Stimulated activated naive B cell treated with anti-CD40 and anti-IgM and Interleukin-4, amounts not matched to agents 10 μg/mL and 1 μg/mL and 100 μg/mL, for 72 hours (primary cell): ENCODE data around the gene CLIC4.
"Not testable (repeated sequence)": the region's sequence is repeated elsewhere in the genome, so short reads cannot be mapped to it uniquely, and the experiment has no call there.

Source experiments
- ATAC-seq, 2 donors: fragments of 150-1000 bp; cut with Tn5 transposase; replicated peaks; 2 replicates each; pipeline ENCODE4 v1.10.0; 2021; ENCODE audit warnings: moderate library complexity in 1 of 2
- DNase-seq: peaks from one replicate; pipeline ENCODE4 v3.0.0; 2021
- H3K27ac Mint-ChIP-seq: one replicate; pipeline ENCODE4 v1.8.0; 2022; ENCODE audit warnings: mild to moderate bottlenecking, mixed read lengths
- H3K27me3 Mint-ChIP-seq, 2 donors: one replicate each; pipeline ENCODE4 v1.8.0; 2022; ENCODE audit warnings: mixed read lengths in 2 of 2
- H3K36me3 Mint-ChIP-seq, 2 donors: one replicate each; pipeline ENCODE4 v1.8.0; 2022; ENCODE audit warnings: mixed read lengths in 2 of 2, mild to moderate bottlenecking in 1 of 2
- H3K4me1 Mint-ChIP-seq, 2 donors: one replicate each; pipeline ENCODE4 v1.8.0; 2022; ENCODE audit warnings: mixed read lengths in 2 of 2, mild to moderate bottlenecking in 1 of 2
- H3K4me3 Mint-ChIP-seq, 2 donors: one replicate each; pipeline ENCODE4 v1.8.0; 2022; ENCODE audit warnings: mild to moderate bottlenecking in 2 of 2, mixed read lengths in 2 of 2, moderate library complexity in 1 of 2
- H3K9me3 Mint-ChIP-seq, 2 donors: one replicate each; pipeline ENCODE4 v1.8.0; 2022; ENCODE audit warnings: mixed read lengths in 2 of 2, mild to moderate bottlenecking in 1 of 2

The CLIC4 gene

GRCh38 chr1:24806588-24806987 is 61.3 kb downstream of the CLIC4 start:
- H3K27me3 Mint-ChIP-seq = no peaks in the 10 kb centered on the region
- no peak overlapping the region for H3K4me3 Mint-ChIP-seq
- H3K4me1 Mint-ChIP-seq = peaks cover 7 to 35% of the 10 kb centered on the region in 2 donors
- ATAC-seq (no peak), DNase-seq (no peak)
- no peak overlapping the region for H3K27ac Mint-ChIP-seq
- no peaks in the 10 kb centered on the region for H3K9me3 Mint-ChIP-seq
- peaks cover 12 to 14% of the 10 kb centered on the region in 2 donors for H3K36me3 Mint-ChIP-seq

GRCh38 chr1:24811494-24811893 is 66.2 kb downstream of the CLIC4 start:
- H3K9me3 Mint-ChIP-seq, DNase-seq, H3K4me3 Mint-ChIP-seq, H3K27me3 Mint-ChIP-seq, ATAC-seq, H3K27ac Mint-ChIP-seq: not testable (repeated sequence)
- Mint-ChIP-seq H3K36me3 (peaks cover 12 to 23% of the 10 kb centered on the region in 2 donors), H3K4me1 (peaks cover 7 to 21% of the 10 kb centered on the region in 2 donors)

GRCh38 chr1:24820221-24820620 is 75.0 kb downstream of the CLIC4 start:
- H3K27ac Mint-ChIP-seq, H3K9me3 Mint-ChIP-seq, H3K4me3 Mint-ChIP-seq, DNase-seq, H3K27me3 Mint-ChIP-seq: not testable (repeated sequence)
- peaks cover 22 to 39% of the 10 kb centered on the region in 2 donors for H3K4me1 Mint-ChIP-seq
- ATAC-seq = peak in 1 of 2 donors; percentile 41
- H3K36me3 Mint-ChIP-seq = peaks cover 10 to 27% of the 10 kb centered on the region in 2 donors

- Mint-ChIP-seq H3K36me3 (peaks cover 0 to 7% of the 10 kb centered on the region in 2 donors), H3K27ac (no peak overlapping the region), H3K4me3 (no peak overlapping the region), H3K4me1 (peaks cover 21 to 57% of the 10 kb centered on the region in 2 donors), H3K9me3 (no peaks in the 10 kb centered on the region), H3K27me3 (no peaks in the 10 kb centered on the region)
- DNase-seq = no peak
- no peak for ATAC-seq
These were observed 77.6 kb downstream of the CLIC4 start for GRCh38 chr1:24822887-24823286.

- not testable (repeated sequence) for H3K27ac Mint-ChIP-seq, H3K9me3 Mint-ChIP-seq, H3K36me3 Mint-ChIP-seq, DNase-seq, H3K4me3 Mint-ChIP-seq, ATAC-seq, H3K27me3 Mint-ChIP-seq
- H3K4me1 Mint-ChIP-seq = peaks cover 25 to 63% of the 10 kb centered on the region in 2 donors
These were observed 78.2 kb downstream of the CLIC4 start for GRCh38 chr1:24823486-24823885.

GRCh38 chr1:24825174-24825573 is 79.9 kb downstream of the CLIC4 start:
- Mint-ChIP-seq H3K4me3 (no peak overlapping the region), H3K27ac (no peak overlapping the region), H3K9me3 (no peaks in the 10 kb centered on the region), H3K27me3 (no peaks in the 10 kb centered on the region), H3K4me1 (peaks cover 30 to 69% of the 10 kb centered on the region in 2 donors), H3K36me3 (peaks cover 0 to 6% of the 10 kb centered on the region in 2 donors)
- ATAC-seq (no peak), DNase-seq (no peak)

- no peak overlapping the region for H3K4me3 Mint-ChIP-seq
- peaks cover 0 to 3% of the 10 kb centered on the region in 2 donors for H3K36me3 Mint-ChIP-seq
- peaks cover 31 to 71% of the 10 kb centered on the region in 2 donors for H3K4me1 Mint-ChIP-seq
- DNase-seq (no peak), ATAC-seq (no peak)
- no peaks in the 10 kb centered on the region for H3K9me3 Mint-ChIP-seq
- no peak overlapping the region for H3K27ac Mint-ChIP-seq
- no peaks in the 10 kb centered on the region for H3K27me3 Mint-ChIP-seq
These were observed 81.3 kb downstream of the CLIC4 start for GRCh38 chr1:24826510-24826909.

- H3K36me3 Mint-ChIP-seq = peaks cover 0 to 2% of the 10 kb centered on the region in 2 donors
- DNase-seq = no peak
These were observed 82.3 kb downstream of the CLIC4 start for GRCh38 chr1:24827379-24828135.

GRCh38 chr1:24828183-24828886 is 83.1 kb downstream of the CLIC4 start:
- DNase-seq = no peak

More at GRCh38 chr1:24827379-24828135, 82.3 kb downstream of the CLIC4 start:
- Mint-ChIP-seq H3K27me3 (no peaks in the 10 kb centered on the region), H3K4me1 (peaks cover 27 to 61% of the 10 kb centered on the region in 2 donors), H3K9me3 (no peaks in the 10 kb centered on the region), H3K27ac (no peak overlapping the region), H3K4me3 (no peak overlapping the region)
- no peak for ATAC-seq

GRCh38 chr1:24828887-24829192 is 83.6 kb downstream of the CLIC4 start:
- Mint-ChIP-seq H3K9me3 (no peaks in the 10 kb centered on the region), H3K4me3 (no peak overlapping the region), H3K27ac (no peak overlapping the region), H3K27me3 (no peaks in the 10 kb centered on the region), H3K36me3 (no peaks in the 10 kb centered on the region), H3K4me1 (peaks cover 21 to 51% of the 10 kb centered on the region in 2 donors)
- ATAC-seq = no peak
- DNase-seq = no peak

More at GRCh38 chr1:24828183-24828886, 83.1 kb downstream of the CLIC4 start:
- H3K27ac Mint-ChIP-seq = no peak overlapping the region
- H3K4me3 Mint-ChIP-seq = no peak overlapping the region
- ATAC-seq = no peak
- no peaks in the 10 kb centered on the region for H3K36me3 Mint-ChIP-seq
- H3K4me1 Mint-ChIP-seq = peaks cover 21 to 53% of the 10 kb centered on the region in 2 donors
- no peaks in the 10 kb centered on the region for H3K27me3 Mint-ChIP-seq
- no peaks in the 10 kb centered on the region for H3K9me3 Mint-ChIP-seq

- no peak overlapping the region for H3K27ac Mint-ChIP-seq
- H3K4me3 Mint-ChIP-seq = no peak overlapping the region
- peaks cover 19 to 43% of the 10 kb centered on the region in 2 donors for H3K4me1 Mint-ChIP-seq
- H3K9me3 Mint-ChIP-seq = no peaks in the 10 kb centered on the region
- no peaks in the 10 kb centered on the region for H3K36me3 Mint-ChIP-seq
- DNase-seq (no peak), ATAC-seq (peak; percentile 73 to 80)
- H3K27me3 Mint-ChIP-seq = no peaks in the 10 kb centered on the region
These were observed 85.5 kb downstream of the CLIC4 start for GRCh38 chr1:24830680-24831272.

GRCh38 chr1:24841593-24841992 is 96.3 kb downstream of the CLIC4 start:
- Mint-ChIP-seq H3K4me1 (peaks cover 0 to 3% of the 10 kb centered on the region in 2 donors), H3K27me3 (no peaks in the 10 kb centered on the region), H3K36me3 (peaks cover 4 to 8% of the 10 kb centered on the region in 2 donors), H3K4me3 (no peak overlapping the region), H3K9me3 (no peaks in the 10 kb centered on the region), H3K27ac (no peak overlapping the region)
- DNase-seq = no peak
- ATAC-seq = no peak

GRCh38 chr1:24846671-24847070 is 101.4 kb downstream of the CLIC4 start:
- no peak overlapping the region for H3K4me3 Mint-ChIP-seq
- H3K27me3 Mint-ChIP-seq = no peaks in the 10 kb centered on the region
- no peaks in the 10 kb centered on the region for H3K9me3 Mint-ChIP-seq
- H3K36me3 Mint-ChIP-seq = peaks cover 0 to 3% of the 10 kb centered on the region in 2 donors
- no peak for ATAC-seq
- no peak for DNase-seq
- peaks cover 8 to 22% of the 10 kb centered on the region in 2 donors for H3K4me1 Mint-ChIP-seq
- H3K27ac Mint-ChIP-seq = no peak overlapping the region

GRCh38 chr1:24847995-24848881 is 103.0 kb downstream of the CLIC4 start:
- peaks cover 10 to 22% of the 10 kb centered on the region in 2 donors for H3K4me1 Mint-ChIP-seq
- H3K4me3 Mint-ChIP-seq = peak overlapping the region; percentile 79 to 87
- peak; percentile 90 for DNase-seq
- H3K9me3 Mint-ChIP-seq = no peaks in the 10 kb centered on the region
- H3K27me3 Mint-ChIP-seq = no peaks in the 10 kb centered on the region
- peak overlapping the region; percentile 85 for H3K27ac Mint-ChIP-seq
- ATAC-seq = peak; percentile 98 to 99
- H3K36me3 Mint-ChIP-seq = no peaks in the 10 kb centered on the region
